GM12878 (cell line): Measurements from ENCODE around the gene CNTNAP5.

Experiments
- BRCA1 ChIP-seq: IDR thresholded peaks from 2 replicates; pipeline ENCODE4 v1.6.1; 2011; ENCODE audit warnings: low read depth, low read length, improper control_type of control experiment
- EP300 ChIP-seq, 2 experiments: fragments of 150-350 bp in 1 of 2; IDR thresholded peaks; 2 replicates each; pipeline ENCODE4 v1.6.1; 2011 to 2012; ENCODE audit warnings: low read depth in 2 of 2, low read length in 2 of 2, borderline replicate concordance in 1 of 2, improper control_type of control experiment in 1 of 2, inconsistent platforms in 1 of 2; ENCODE audit not compliant: control insufficient read depth in 1 of 2
- FOXK2 ChIP-seq: fragments of 450-650 bp; IDR thresholded peaks from 2 replicates; pipeline ENCODE4 v1.6.1; 2017; ENCODE audit warnings: mild to moderate bottlenecking, moderate library complexity
- POLR2A ChIP-seq: IDR thresholded peaks from 2 replicates; pipeline ENCODE4 v1.6.1; 2011; ENCODE audit warnings: low read depth, mild to moderate bottlenecking, low read length
- STAT1 ChIP-seq: fragments of 450-650 bp; conservative IDR thresholded peaks from 2 replicates; pipeline ENCODE4 v1.6.1; 2014; ENCODE audit warnings: antibody characterized with exemption, mild to moderate bottlenecking

DNA sequence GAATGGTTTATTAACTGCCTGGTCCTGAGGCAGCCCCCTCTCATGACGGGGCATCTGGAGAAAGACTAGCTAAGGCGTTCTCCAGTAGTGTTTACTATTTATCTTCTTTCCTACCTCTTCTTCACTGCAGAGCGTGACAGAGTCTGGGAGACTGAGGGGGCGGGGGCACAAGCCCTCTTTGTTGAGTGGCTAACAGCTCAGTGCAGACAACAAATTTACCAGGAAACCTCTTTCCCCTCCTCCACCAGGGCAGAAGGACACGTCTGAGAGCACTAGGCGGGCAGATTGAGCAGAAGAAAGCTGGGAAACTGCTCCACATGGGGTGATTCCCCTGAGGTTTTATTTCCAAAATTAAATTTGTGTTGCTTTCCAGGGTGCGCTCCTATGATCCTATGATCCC is 322.1 kb downstream of the CNTNAP5 start:
- TF ChIP-seq STAT1 (no peak), FOXK2 (no peak), EP300 (IDR thresholded peaks at IDR 0.05; ENCODE audit: borderline replicate concordance in 1 of 2, control insufficient read depth in 1 of 2, low read depth in 2 of 2, low read length in 2 of 2) (no peak), BRCA1 (no peak), POLR2A (no peak)
